ENCODE measurements around the gene PTPRM. TPM values are rescaled to one million over a fixed set of nuclear protein-coding genes. Genes with fewer than 3 reads are reported as not detected.

The PTPRM gene
- total RNA-seq, 4 donors from 2014 or later = 62.7 to 94.0 (median 76.0) TPM

DNA sequence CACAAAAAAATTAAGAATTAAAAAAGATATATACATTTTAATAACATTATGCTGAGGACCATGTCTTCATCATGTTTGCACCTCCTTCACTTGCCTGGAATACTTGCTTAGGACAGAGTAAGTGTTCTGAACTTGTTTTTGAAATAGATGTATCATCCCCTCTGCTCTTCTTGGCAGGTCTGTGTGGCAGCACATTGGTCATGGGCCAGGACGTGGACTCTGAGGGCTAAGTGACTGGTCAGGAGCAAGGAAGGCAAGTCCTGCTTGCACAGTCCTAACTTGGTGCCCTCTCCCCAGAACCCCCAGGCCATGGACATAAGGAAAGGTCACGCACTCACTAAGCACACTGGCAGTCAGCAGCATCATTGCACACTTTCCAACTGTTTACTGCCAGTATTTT, 95.8 kb downstream of the PTPRM start:
- Histone ChIP-seq H3K27me3 (no peaks in the 10 kb centered on the region), H3K4me1 (peaks cover 1 to 19% (median 7%) of the 10 kb centered on the region in 4 donors), H3K36me3 (no peaks in the 10 kb centered on the region), H3K4me3 (no peak overlapping the region), H3K9me3 (no peaks in the 10 kb centered on the region), H3K27ac (replicated peaks in 1 of 4) (no peak overlapping the region)
- WGBS = 97% methylated on average over 2 of the region's 2 CpGs
- intact Hi-C loops (cut with DNase I) = no loop called here
- no peak for TF ChIP-seq POLR2A (IDR thresholded peaks at IDR 0.05; ENCODE audit: low read depth)
- TF ChIP-seq POLR2AphosphoS5 (IDR thresholded peaks at IDR 0.05) = no peak
- no peak for TF ChIP-seq EP300 (IDR thresholded peaks at IDR 0.05)
- no peak for TF ChIP-seq CTCF (IDR thresholded peaks at IDR 0.05)
- no peak for DNase-seq (ENCODE audit: extremely low spot score)

GRCh38 chr18:7663366-7664312, 96.5 kb downstream of the PTPRM start:
- intact Hi-C loops (cut with DNase I) = no loop called here
- H3K4me3 ChIP-seq = no peak overlapping the region
- H3K27ac ChIP-seq (replicated peaks in 1 of 4) = no peak overlapping the region
- H3K27me3 ChIP-seq = no peaks in the 10 kb centered on the region
- no peak for TF ChIP-seq EP300 (IDR thresholded peaks at IDR 0.05)
- TF ChIP-seq POLR2A (IDR thresholded peaks at IDR 0.05; ENCODE audit: low read depth) = no peak
- TF ChIP-seq CTCF (IDR thresholded peaks at IDR 0.05) = no peak
- TF ChIP-seq POLR2AphosphoS5 (IDR thresholded peaks at IDR 0.05) = no peak
- H3K9me3 ChIP-seq = no peaks in the 10 kb centered on the region
- WGBS = 88% methylated on average over 9 of the region's 11 CpGs
- peaks cover 0 to 24% (median 6%) of the 10 kb centered on the region in 4 donors for H3K4me1 ChIP-seq
- no peak for DNase-seq (ENCODE audit: extremely low spot score)
- no peaks in the 10 kb centered on the region for H3K36me3 ChIP-seq

GRCh38 chr18:7666195-7666776, 99.2 kb downstream of the PTPRM start:
- Histone ChIP-seq H3K27me3 (no peaks in the 10 kb centered on the region), H3K9me3 (no peaks in the 10 kb centered on the region), H3K4me3 (no peak overlapping the region), H3K27ac (replicated peaks in 1 of 4) (no peak overlapping the region), H3K4me1 (peaks cover 4 to 36% (median 7%) of the 10 kb centered on the region in 4 donors), H3K36me3 (no peaks in the 10 kb centered on the region)
- DNase-seq (ENCODE audit: extremely low spot score) = no peak
- TF ChIP-seq CTCF (IDR thresholded peaks at IDR 0.05) = no peak
- TF ChIP-seq POLR2AphosphoS5 (IDR thresholded peaks at IDR 0.05) = no peak
- TF ChIP-seq POLR2A (IDR thresholded peaks at IDR 0.05; ENCODE audit: low read depth) = no peak
- TF ChIP-seq EP300 (IDR thresholded peaks at IDR 0.05) = no peak
- WGBS = 93% methylated on average over 4 of the region's 4 CpGs
- intact Hi-C loops (cut with DNase I) = no loop called here

DNA sequence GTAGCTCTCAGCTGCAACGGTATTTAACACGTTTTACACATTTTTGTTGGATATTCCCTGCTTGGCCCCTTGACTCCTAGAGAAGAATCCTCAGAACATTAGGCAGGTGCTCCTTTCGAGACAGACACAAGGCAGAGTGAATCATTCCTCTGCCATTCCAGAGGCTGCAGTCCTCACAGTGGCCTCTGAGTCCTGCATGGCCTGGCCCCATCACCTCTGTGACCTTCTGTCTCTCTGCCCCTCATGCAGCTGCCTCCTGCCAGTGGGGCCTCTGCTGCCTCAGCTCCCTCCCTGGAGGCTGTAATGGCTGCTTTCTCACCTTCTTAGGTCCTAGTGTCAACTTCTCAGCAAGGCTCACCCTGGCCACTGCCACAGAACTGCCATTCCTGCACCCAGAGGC, 101.3 kb downstream of the PTPRM start:
- no peak for TF ChIP-seq POLR2AphosphoS5 (IDR thresholded peaks at IDR 0.05)
- TF ChIP-seq POLR2A (IDR thresholded peaks at IDR 0.05; ENCODE audit: low read depth) = no peak
- no peak for TF ChIP-seq EP300 (IDR thresholded peaks at IDR 0.05)
- no peak for TF ChIP-seq CTCF (IDR thresholded peaks at IDR 0.05)
- intact Hi-C loops (cut with DNase I) = no loop called here
- no peak for DNase-seq (ENCODE audit: extremely low spot score)
- Histone ChIP-seq H3K36me3 (no peaks in the 10 kb centered on the region), H3K27me3 (no peaks in the 10 kb centered on the region), H3K4me1 (peaks cover 6 to 30% (median 9%) of the 10 kb centered on the region in 4 donors), H3K27ac (replicated peaks in 1 of 4) (no peak overlapping the region), H3K4me3 (no peak overlapping the region), H3K9me3 (no peaks in the 10 kb centered on the region)
- 87% methylated on average over 3 of the region's 3 CpGs for WGBS

Measured in esophagus muscularis mucosa (tissue), 4 donors.